HUES64 (cell line): ENCODE results near the gene FAM9C. TPM values are rescaled to one million over a fixed set of nuclear protein-coding genes. Genes with fewer than 3 reads are reported as not detected.
"Not testable (repeated sequence)": the region's sequence is repeated elsewhere in the genome, so short reads cannot be mapped to it uniquely, and the experiment has no call there.

Source experiments
- H3K27ac ChIP-seq: 2 replicates; pipeline ENCODE4 v1.7.0; 2013; ENCODE audit warnings: low read depth, low read length, inconsistent platforms
- H3K27me3 ChIP-seq: 2 replicates; pipeline ENCODE4 v1.6.1; 2013; ENCODE audit warnings: mild to moderate bottlenecking, low read length; ENCODE audit not compliant: insufficient read depth
- H3K36me3 ChIP-seq: 2 replicates; pipeline ENCODE4 v1.6.1; 2013; ENCODE audit warnings: mild to moderate bottlenecking, low read length; ENCODE audit not compliant: insufficient read depth
- H3K4me1 ChIP-seq: 2 replicates; pipeline ENCODE4 v1.6.1; 2013; ENCODE audit warnings: mild to moderate bottlenecking, low read length, moderate library complexity; ENCODE audit not compliant: insufficient read depth
- H3K4me3 ChIP-seq: 2 replicates; pipeline ENCODE4 v1.5.1; 2013; ENCODE audit warnings: mild to moderate bottlenecking, low read length, moderate library complexity
- H3K9ac ChIP-seq: 2 replicates; pipeline ENCODE4 v1.6.1; 2013; ENCODE audit warnings: mild to moderate bottlenecking, low read depth, low read length
- H3K9me3 ChIP-seq: 2 replicates; pipeline ENCODE4 v1.6.1; 2013; ENCODE audit warnings: low read depth, low read length; ENCODE audit not compliant: insufficient read depth
- WGBS: fragments of 150-250, 120-280 bp; methylation state at CpG from one replicate; pipeline ENCODE4 v1.1.7; 2013; ENCODE audit warnings: missing lambda C conversion rate; 5-methylcytosine and 5-hydroxymethylcytosine counted together
- polyA plus RNA-seq, 2 experiments: library from polyadenylated mRNA; stranded (reverse); fragments of 50-300 nt; gene quantifications; one replicate each; pipeline ENCODE4 v1.2.3, GENCODE V29; 2013

Gene FAM9C
- polyA plus RNA-seq (2013, experiment 1 of 2) = not detected
- not detected for polyA plus RNA-seq (2013, experiment 2 of 2)

GRCh38 chrX:13044441-13044840 lies at the start of gene FAM9C:
FAM9C (minus strand) TSS chrX:13044620; CDS start chrX:13043789, 831 bp downstream.
- whole genome bisulfite sequencing = 91% methylated on average over 21 of the region's 21 CpGs
- Histone ChIP-seq H3K27me3 (no peaks in the 10 kb centered on the region), H3K9ac (no peak within 1 kb of the TSS), H3K9me3 (no peaks in the 10 kb centered on the region), H3K4me3 (no peak within 1 kb of the TSS), H3K36me3 (no peaks in the 10 kb centered on the region), H3K27ac (no peak within 1 kb of the TSS), H3K4me1 (no peaks in the 10 kb centered on the region)

GRCh38 chrX:13093529-13094140 lies 49.2 kb upstream of the FAM9C start:
- H3K36me3 ChIP-seq = no peaks in the 10 kb centered on the region
- H3K9ac ChIP-seq = no peak overlapping the region
- H3K9me3 ChIP-seq = no peaks in the 10 kb centered on the region
- no peaks in the 10 kb centered on the region for H3K4me1 ChIP-seq
- no peak overlapping the region for H3K4me3 ChIP-seq
- no peaks in the 10 kb centered on the region for H3K27me3 ChIP-seq
- H3K27ac ChIP-seq = no peak overlapping the region
- 95% methylated on average over 6 of the region's 6 CpGs for WGBS

- Histone ChIP-seq H3K4me1 (no peaks in the 10 kb centered on the region), H3K9me3 (no peaks in the 10 kb centered on the region), H3K36me3 (no peaks in the 10 kb centered on the region), H3K27me3 (no peaks in the 10 kb centered on the region), H3K4me3 (no peak overlapping the region), H3K27ac (no peak overlapping the region), H3K9ac (no peak overlapping the region)
- 94% methylated on average over 7 of the region's 7 CpGs for WGBS
Measured at GRCh38 chrX:13092455-13092941, 48.1 kb upstream of the FAM9C start.

GRCh38 chrX:13091111-13091765 lies 46.8 kb upstream of the FAM9C start:
- Histone ChIP-seq H3K9ac (no peak overlapping the region), H3K27me3 (no peaks in the 10 kb centered on the region), H3K36me3 (no peaks in the 10 kb centered on the region), H3K27ac (no peak overlapping the region), H3K4me3 (no peak overlapping the region), H3K4me1 (no peaks in the 10 kb centered on the region), H3K9me3 (no peaks in the 10 kb centered on the region)
- WGBS = over 99% methylated on average over 5 of the region's 6 CpGs

- H3K4me3 ChIP-seq = no peak overlapping the region
- 90% methylated on average over 14 of the region's 14 CpGs for WGBS
- no peaks in the 10 kb centered on the region for H3K27me3 ChIP-seq
- H3K4me1 ChIP-seq = no peaks in the 10 kb centered on the region
- H3K9ac ChIP-seq = no peak overlapping the region
- H3K9me3 ChIP-seq = no peaks in the 10 kb centered on the region
- H3K27ac ChIP-seq = no peak overlapping the region
- H3K36me3 ChIP-seq = no peaks in the 10 kb centered on the region
Measured at GRCh38 chrX:13090339-13091110, 46.1 kb upstream of the FAM9C start.

GRCh38 chrX:13090027-13090338 lies 45.6 kb upstream of the FAM9C start:
- Histone ChIP-seq H3K36me3 (no peaks in the 10 kb centered on the region), H3K9me3 (no peaks in the 10 kb centered on the region), H3K27me3 (no peaks in the 10 kb centered on the region), H3K27ac (no peak overlapping the region), H3K4me3 (no peak overlapping the region), H3K4me1 (no peaks in the 10 kb centered on the region), H3K9ac (no peak overlapping the region)
- WGBS = 100% methylated on average over 1 of the region's 1 CpG

- no peaks in the 10 kb centered on the region for H3K27me3 ChIP-seq
- no peaks in the 10 kb centered on the region for H3K4me1 ChIP-seq
- 88% methylated on average over 3 of the region's 5 CpGs for WGBS
- H3K36me3 ChIP-seq = no peaks in the 10 kb centered on the region
- no peak overlapping the region for H3K27ac ChIP-seq
- H3K9ac ChIP-seq = no peak overlapping the region
- H3K9me3 ChIP-seq = no peaks in the 10 kb centered on the region
- no peak overlapping the region for H3K4me3 ChIP-seq
Measured at GRCh38 chrX:13088156-13088487, 43.7 kb upstream of the FAM9C start.

GRCh38 chrX:13087322-13088155 lies 43.1 kb upstream of the FAM9C start:
- Histone ChIP-seq H3K4me1 (no peaks in the 10 kb centered on the region), H3K4me3 (no peak overlapping the region), H3K9me3 (no peaks in the 10 kb centered on the region), H3K9ac (no peak overlapping the region), H3K27ac (no peak overlapping the region), H3K27me3 (no peaks in the 10 kb centered on the region), H3K36me3 (no peaks in the 10 kb centered on the region)
- 96% methylated on average over 8 of the region's 10 CpGs for WGBS

GRCh38 chrX:13086793-13087321 lies 42.4 kb upstream of the FAM9C start:
- H3K27ac ChIP-seq, H3K4me1 ChIP-seq, H3K9ac ChIP-seq: not testable (repeated sequence)

GRCh38 chrX:13086076-13086475 lies 41.7 kb upstream of the FAM9C start:
- WGBS = no CpG with 5 or more reads among the region's 2 CpGs
- Histone ChIP-seq H3K27ac (no peak overlapping the region), H3K27me3 (no peaks in the 10 kb centered on the region), H3K36me3 (no peaks in the 10 kb centered on the region), H3K9ac (no peak overlapping the region), H3K4me3 (no peak overlapping the region), H3K4me1 (no peaks in the 10 kb centered on the region), H3K9me3 (no peaks in the 10 kb centered on the region)

More at GRCh38 chrX:13086793-13087321, 42.4 kb upstream of the FAM9C start:
- H3K9me3 ChIP-seq, H3K36me3 ChIP-seq, H3K27me3 ChIP-seq, H3K4me3 ChIP-seq: not testable (repeated sequence)
- WGBS = 100% methylated on average over 7 of the region's 8 CpGs
